Medulla oblongata (tissue), 1 donor: ENCODE data around the gene IPMK.

Experiments used
- DNase-seq: peaks from one replicate; pipeline ENCODE4 v3.0.0-alpha.2; 2015; ENCODE audit errors: extremely low spot score

The IPMK gene

DNA sequence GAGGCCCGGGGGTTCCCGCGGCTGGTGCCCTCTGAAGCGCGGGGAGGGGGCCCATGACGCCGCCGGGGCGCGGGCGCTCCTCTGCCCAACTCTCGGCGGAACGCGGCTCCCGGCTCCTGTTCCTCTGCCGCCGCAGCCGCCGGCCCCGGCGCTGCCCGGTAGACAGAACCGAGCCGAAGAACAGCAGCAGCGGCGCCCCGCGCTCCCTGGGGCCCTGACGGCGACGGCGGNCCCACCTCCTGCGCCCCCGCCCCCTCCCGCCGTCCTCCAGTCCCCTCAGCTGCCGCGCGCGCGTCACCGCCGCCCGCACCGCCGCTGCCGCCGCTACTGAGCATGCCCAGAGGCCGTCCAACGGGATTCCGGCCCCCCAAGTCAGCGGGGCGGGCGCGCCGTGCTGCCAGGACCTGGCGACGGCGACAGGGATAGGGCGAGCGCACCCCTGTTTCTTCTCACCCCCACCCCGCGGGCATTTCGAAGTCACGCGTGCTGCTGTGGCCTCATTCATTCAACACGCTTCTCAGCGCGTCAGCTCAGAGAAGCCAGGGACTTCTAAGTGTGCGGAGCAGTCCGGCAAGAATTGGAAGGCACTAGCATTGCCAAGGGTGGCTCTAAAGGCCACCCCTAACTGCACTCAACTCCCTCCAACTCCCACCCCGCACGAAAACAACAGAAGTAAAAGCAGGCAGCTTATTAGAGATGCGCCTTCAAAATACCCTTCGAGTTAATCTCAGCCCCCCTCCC lies at the start of gene IPMK:
Gene IPMK, minus strand, starts transcription at position 182 of the 741 bp plus-strand sequence. CDS start 283 bp downstream, outside the sequence.
- peak; percentile 94 for DNase-seq

DNA sequence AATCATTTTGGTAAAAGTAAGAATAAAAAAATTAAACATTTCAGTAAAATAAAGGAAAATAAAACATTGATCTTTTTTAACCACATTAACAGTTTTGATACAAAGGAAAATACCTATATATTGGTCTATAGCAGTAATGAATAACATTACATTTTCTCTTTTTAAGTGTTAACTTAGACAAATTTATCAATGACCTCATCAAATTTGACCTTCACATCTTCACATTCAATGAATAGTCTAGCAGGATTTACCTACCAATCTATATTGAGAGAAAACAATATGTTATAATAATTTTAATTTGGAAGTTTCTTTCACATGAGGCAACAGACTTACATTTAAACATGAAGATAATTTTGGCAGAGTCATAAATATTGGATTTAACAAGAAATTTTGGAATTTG lies 49.2 kb upstream of the IPMK start:
- DNase-seq = no peak

GRCh38 chr10:58311026-58311425 lies 43.3 kb upstream of the IPMK start:
- DNase-seq = no peak

GRCh38 chr10:58307676-58308075 lies 40.0 kb upstream of the IPMK start:
- DNase-seq = no peak

DNA sequence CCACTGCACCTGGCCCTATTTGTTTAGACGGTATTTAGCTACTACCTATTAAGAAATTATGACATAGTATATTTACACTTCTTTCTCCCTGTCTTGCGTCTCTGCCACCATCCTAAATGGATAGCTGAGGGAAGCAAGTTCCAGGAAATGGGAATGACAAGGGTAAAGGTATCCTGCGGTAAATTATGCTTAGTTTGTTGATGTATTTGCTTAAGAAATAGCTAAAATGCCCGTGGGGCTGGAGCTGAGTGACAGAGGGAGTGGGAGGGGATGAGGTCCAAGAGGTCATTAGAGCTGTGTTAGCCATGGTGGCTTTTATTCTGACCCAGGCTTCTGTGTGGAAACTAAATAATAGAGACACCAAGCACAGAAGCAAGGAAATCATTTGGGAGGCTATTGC lies 38.1 kb upstream of the IPMK start:
- no peak for DNase-seq

DNA sequence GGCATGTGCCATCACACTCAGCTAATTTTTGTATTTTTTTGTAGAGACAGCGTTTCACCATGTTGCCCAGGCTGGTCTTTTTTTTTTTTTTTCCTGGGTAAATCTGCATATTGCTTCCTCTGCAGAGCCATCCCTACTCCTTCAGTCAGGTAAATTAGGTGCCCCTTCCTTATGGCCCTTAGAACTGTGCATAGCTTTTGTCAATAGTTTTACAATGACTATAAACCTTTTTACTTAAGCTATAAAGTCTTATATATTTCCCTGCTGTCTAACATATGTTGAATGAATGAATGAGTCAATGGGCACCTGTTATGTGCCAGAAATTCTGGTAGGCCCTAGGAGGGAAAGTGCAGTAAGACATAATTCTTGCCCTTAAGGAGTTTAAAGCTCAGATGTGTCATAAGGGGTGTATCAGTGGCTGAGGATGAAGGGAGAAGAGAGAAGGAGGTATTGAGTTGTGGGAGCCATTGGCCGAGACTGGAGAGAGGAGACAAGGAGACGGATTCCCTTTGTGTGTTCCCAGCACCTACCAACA lies 36.5 kb upstream of the IPMK start:
- no peak for DNase-seq

DNA sequence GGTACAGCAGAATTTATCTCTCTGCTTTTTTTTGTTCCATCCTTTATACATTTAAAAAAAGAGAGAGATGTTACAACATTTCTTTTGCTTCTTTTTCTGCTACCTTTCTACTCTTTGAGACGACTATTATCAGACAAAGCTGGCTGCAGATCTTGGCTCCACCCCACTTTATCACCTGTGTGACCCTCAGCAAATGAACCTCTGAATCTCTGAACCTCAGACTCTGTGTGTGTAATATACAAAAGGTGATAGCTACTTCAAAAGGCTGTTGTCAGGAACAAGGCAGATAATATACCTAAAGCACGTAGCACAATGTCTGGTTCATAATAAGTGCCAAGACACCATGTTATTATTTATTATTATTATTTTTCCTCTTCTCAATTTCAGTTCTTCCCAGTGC lies 34.6 kb upstream of the IPMK start:
- DNase-seq = no peak

GRCh38 chr10:58300676-58301075 lies 33.0 kb upstream of the IPMK start:
- DNase-seq = no peak

DNA sequence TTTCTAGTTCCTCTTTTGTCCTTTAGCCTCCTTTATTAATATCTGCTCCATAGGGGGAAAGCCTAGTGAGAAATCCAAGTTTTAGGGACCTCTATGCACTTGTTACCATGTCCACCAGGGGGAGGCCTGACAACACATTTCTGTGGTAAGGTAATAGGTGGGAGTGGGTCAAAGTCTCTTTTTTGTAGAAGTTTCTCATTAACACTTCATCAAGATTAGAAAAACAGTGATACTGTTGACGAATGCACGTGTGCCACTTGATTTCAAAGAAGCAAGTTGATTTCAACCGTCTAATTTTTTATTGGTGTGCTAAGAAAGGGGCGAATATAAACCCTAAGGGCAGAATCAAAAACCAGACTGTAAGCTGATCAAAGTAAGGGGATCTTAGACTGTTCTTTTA lies 31.9 kb upstream of the IPMK start:
- peak; percentile 81 for DNase-seq

- no peak for DNase-seq
Observed at GRCh38 chr10:58293989-58294388, 26.3 kb upstream of the IPMK start.

GRCh38 chr10:58291538-58292174 lies 24.0 kb upstream of the IPMK start:
- peak; percentile 38 for DNase-seq

DNA sequence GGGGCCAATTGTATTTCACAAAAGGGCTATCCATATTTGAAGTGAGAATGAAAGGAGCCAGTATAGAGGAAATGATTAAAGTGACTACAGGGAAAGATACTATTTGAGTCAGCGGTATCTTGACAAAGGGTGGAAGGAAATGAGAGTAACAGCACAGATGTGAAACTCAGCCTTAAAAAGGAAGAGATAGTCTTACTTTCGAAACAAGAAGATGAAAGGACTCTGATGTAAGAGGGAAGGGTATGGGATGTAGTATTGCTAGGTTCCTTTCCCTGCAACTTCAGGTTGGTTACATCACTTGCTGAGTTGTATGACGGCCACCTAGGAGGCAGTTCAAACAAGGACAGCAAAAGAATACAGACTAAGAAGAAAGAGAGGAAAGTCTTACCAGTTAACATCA lies 14.9 kb upstream of the IPMK start:
- DNase-seq = peak; percentile 58

- no peak for DNase-seq
Observed at GRCh38 chr10:58281092-58281752, 13.5 kb upstream of the IPMK start.

- no peak for DNase-seq
Observed at GRCh38 chr10:58280477-58280876, 12.8 kb upstream of the IPMK start.

DNA sequence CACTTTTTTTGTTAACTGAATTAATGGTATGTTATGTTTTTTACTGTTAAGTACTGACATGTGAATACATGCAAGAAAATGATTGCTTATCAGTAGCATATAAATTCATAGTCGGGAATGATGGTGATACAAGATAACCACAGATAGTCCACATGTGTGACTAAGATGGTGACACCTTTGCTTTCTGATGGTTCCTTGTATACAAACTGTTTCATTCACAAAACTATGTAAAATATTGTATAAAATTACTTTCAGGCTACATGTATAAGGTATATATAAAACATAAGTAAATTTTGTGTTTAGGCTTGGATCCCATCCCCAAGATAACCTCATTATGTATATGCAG lies 11.2 kb upstream of the IPMK start:
- no peak for DNase-seq

- no peak for DNase-seq
Observed at GRCh38 chr10:58278274-58278961, 10.7 kb upstream of the IPMK start.

- DNase-seq = peak; percentile 19
Observed at GRCh38 chr10:58275908-58276307, 8.2 kb upstream of the IPMK start.

GRCh38 chr10:58275261-58275660 lies 7.6 kb upstream of the IPMK start:
- DNase-seq = no peak

DNA sequence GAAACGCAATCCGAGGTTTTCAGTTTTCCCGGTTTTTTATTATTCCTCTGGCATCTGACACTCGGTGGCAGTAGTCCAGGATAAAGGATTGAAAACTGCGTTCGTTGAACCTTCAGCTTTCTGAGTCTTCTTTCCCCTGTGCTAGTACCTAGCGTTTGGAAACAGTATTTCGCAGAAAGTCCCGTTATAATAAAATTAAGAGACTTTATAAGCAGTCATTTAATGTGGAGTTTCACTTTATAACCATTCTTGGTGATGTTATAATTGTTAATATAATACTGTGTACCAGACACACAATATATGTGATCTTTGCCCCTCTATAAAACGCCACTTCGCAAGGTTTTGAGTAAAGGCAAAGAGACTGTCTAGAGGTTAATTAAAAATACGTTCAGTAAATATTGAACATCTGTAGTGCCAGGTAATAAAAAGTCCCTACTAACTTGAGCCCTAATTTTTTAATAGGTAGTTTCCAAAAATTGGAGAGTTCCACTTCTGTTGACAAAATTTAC lies 2.1 kb upstream of the IPMK start:
- DNase-seq = no peak

DNA sequence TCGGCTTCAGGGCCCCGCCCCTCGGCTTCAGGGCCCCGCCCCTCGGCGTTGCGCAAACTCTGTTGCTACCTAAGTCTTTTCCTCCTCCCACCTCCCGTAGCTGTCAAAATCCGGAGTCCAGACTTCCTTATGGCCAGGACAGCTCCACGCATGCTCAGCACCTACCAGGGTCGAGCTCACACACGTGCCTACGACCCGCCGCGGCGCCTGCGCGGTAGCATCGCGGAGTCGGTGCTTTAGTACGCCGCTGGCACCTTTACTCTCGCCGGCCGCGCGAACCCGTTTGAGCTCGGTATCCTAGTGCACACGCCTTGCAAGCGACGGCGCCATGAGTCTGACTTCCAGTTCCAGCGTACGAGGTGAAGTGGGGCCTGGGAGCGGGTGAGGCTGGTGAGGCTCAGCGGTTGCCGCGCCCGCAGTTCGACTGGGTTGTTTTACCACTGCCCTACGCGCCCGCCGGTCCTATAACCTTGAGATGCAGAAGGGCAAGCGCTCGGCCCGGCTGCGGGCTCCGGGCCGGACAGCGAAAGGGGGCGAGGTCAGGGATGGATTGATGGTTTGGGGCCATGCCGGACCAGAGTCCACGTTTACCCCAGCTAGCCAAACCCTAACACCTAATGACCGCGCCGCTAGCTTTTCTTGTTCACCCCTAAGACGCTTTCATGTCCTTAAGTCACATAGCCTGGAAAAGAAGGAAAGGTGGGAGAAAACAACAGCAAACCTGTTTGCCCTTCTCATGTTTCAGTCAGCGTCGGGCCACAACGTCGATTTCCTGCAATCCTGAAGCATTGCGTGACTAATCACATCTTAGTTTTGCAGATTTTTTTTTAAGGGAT lies 1.5 kb upstream of the IPMK start, which contains the start of gene CISD1:
Gene CISD1, plus strand, starts transcription at position 217 of the 836 bp plus-strand sequence. Its CDS starts 112 bp downstream, at position 329.
- DNase-seq = peak; percentile 98

- no peak for DNase-seq
Observed at GRCh38 chr10:58268454-58268945, 806 bp upstream of the IPMK start.
